Astrocyte (in vitro differentiated cells and primary cell): ENCODE data around the gene RNF223. TPM values are rescaled to one million over a fixed set of nuclear protein-coding genes. Genes with fewer than 3 reads are reported as not detected.

ENCODE experiments used
- DNase-seq: peaks from one replicate; pipeline ENCODE4 v3.0.0-alpha.2; 2010; ENCODE audit warnings: low read depth
- FAIRE-seq: peaks from 2 replicates; lab custom pipeline; 2011; peaks lifted over from hg19 to GRCh38; lab: Jason Lieb, UNC
- H2AFZ ChIP-seq: 2 replicates; pipeline ENCODE4 v1.6.0; 2012; ENCODE audit warnings: low read depth, low read length, inconsistent platforms
- H3K27ac ChIP-seq: 2 replicates; pipeline ENCODE4 v1.5.1; 2011; ENCODE audit warnings: low read depth, low read length, inconsistent platforms
- H3K27me3 ChIP-seq: 2 replicates; pipeline ENCODE4 v1.6.0; 2011; ENCODE audit warnings: low read length, inconsistent platforms; ENCODE audit not compliant: insufficient read depth
- H3K36me3 ChIP-seq: 2 replicates; pipeline ENCODE4 v1.5.1; 2011; ENCODE audit warnings: low read length, inconsistent platforms; ENCODE audit not compliant: insufficient read depth
- H3K4me1 ChIP-seq: 2 replicates; pipeline ENCODE4 v1.5.1; 2011; ENCODE audit warnings: low read length, inconsistent platforms; ENCODE audit not compliant: insufficient read depth
- H3K4me2 ChIP-seq: 2 replicates; pipeline ENCODE4 v1.6.0; 2012; ENCODE audit warnings: low read length, inconsistent platforms
- H3K4me3 ChIP-seq: 2 replicates; pipeline ENCODE4 v1.5.1; 2011; ENCODE audit warnings: low read depth, mild to moderate bottlenecking, low read length, inconsistent platforms; ENCODE audit not compliant: insufficient read depth
- H3K79me2 ChIP-seq: 2 replicates; pipeline ENCODE4 v1.6.0; 2012; ENCODE audit warnings: mild to moderate bottlenecking, low read length, inconsistent platforms; ENCODE audit not compliant: insufficient read depth
- H3K9ac ChIP-seq: 2 replicates; pipeline ENCODE4 v1.6.0; 2012; ENCODE audit warnings: mild to moderate bottlenecking, low read length, inconsistent platforms
- H3K9me3 ChIP-seq: 2 replicates; pipeline ENCODE4 v1.5.1; 2012; ENCODE audit warnings: low read depth, mild to moderate bottlenecking, low read length, inconsistent platforms; ENCODE audit not compliant: insufficient read depth
- H4K20me1 ChIP-seq: 2 replicates; pipeline ENCODE4 v1.6.0; 2012; ENCODE audit warnings: low read length, inconsistent platforms; ENCODE audit not compliant: insufficient read depth
- H3K27ac Mint-ChIP-seq: one replicate; pipeline ENCODE4 v1.8.0; 2021; ENCODE audit warnings: mild to moderate bottlenecking, mixed read lengths; ENCODE audit not compliant: unreplicated experiment
- H3K27me3 Mint-ChIP-seq: one replicate; pipeline ENCODE4 v1.8.0; 2021; ENCODE audit warnings: low read depth, mixed read lengths; ENCODE audit not compliant: unreplicated experiment
- H3K36me3 Mint-ChIP-seq: one replicate; pipeline ENCODE4 v1.8.0; 2021; ENCODE audit warnings: low read depth, mixed read lengths; ENCODE audit not compliant: unreplicated experiment
- H3K4me1 Mint-ChIP-seq: one replicate; pipeline ENCODE4 v1.8.0; 2021; ENCODE audit warnings: low read depth, mixed read lengths; ENCODE audit not compliant: unreplicated experiment
- H3K4me3 Mint-ChIP-seq: one replicate; pipeline ENCODE4 v1.8.0; 2021; ENCODE audit warnings: mild to moderate bottlenecking, moderate library complexity, mixed read lengths; ENCODE audit not compliant: unreplicated experiment
- H3K9me3 Mint-ChIP-seq: one replicate; pipeline ENCODE4 v1.8.0; 2021; ENCODE audit warnings: mild to moderate bottlenecking, mixed read lengths; ENCODE audit not compliant: unreplicated experiment
- CTCF ChIP-seq: IDR thresholded peaks from 2 replicates; pipeline ENCODE4 v1.5.1; 2011; ENCODE audit warnings: low read depth, mild to moderate bottlenecking, inconsistent platforms, low read length, moderate library complexity; ENCODE audit not compliant: insufficient read depth
- EZH2 ChIP-seq: IDR thresholded peaks from 2 replicates; pipeline ENCODE4 v1.6.1; 2012; ENCODE audit warnings: mild to moderate bottlenecking, low read length, inconsistent platforms; ENCODE audit not compliant: insufficient read depth
- total RNA-seq: library from RNA; stranded (reverse); gene quantifications from 2 replicates; pipeline ENCODE4 v1.2.1, GENCODE V29; 2021

RNF223 gene
- total RNA-seq, 1 donor from 2014 or later = 0.18 TPM

GRCh38 chr1:1092149-1092855 lies 18.2 kb upstream of the RNF223 start:
- no peak overlapping the region for H3K4me3 ChIP-seq
- Mint-ChIP-seq H3K36me3 (peaks cover 4% of the 10 kb centered on the region), H3K4me1 (no peaks in the 10 kb centered on the region), H3K9me3 (no peaks in the 10 kb centered on the region), H3K27me3 (no peaks in the 10 kb centered on the region), H3K4me3 (no peak overlapping the region), H3K27ac (no peak overlapping the region)
- FAIRE-seq (no peak), DNase-seq (no peak)
- H3K4me1 ChIP-seq = no peaks in the 10 kb centered on the region
- H3K4me2 ChIP-seq = no peak overlapping the region
- H3K9ac ChIP-seq = no peak overlapping the region
- H3K27me3 ChIP-seq = no peaks in the 10 kb centered on the region
- no peaks in the 10 kb centered on the region for H4K20me1 ChIP-seq
- H3K27ac ChIP-seq = no peak overlapping the region
- H3K9me3 ChIP-seq = no peaks in the 10 kb centered on the region
- TF ChIP-seq CTCF (no peak), EZH2 (no peak)
- no peaks in the 10 kb centered on the region for H3K79me2 ChIP-seq
- H3K36me3 ChIP-seq = no peaks in the 10 kb centered on the region
- H2AFZ ChIP-seq = no peak overlapping the region

- no peak for DNase-seq
- Mint-ChIP-seq H3K27me3 (no peaks in the 10 kb centered on the region), H3K4me1 (no peaks in the 10 kb centered on the region), H3K9me3 (no peaks in the 10 kb centered on the region), H3K36me3 (peaks cover 4% of the 10 kb centered on the region), H3K4me3 (no peak overlapping the region), H3K27ac (no peak overlapping the region)
- no peaks in the 10 kb centered on the region for H3K9me3 ChIP-seq
- no peak for FAIRE-seq
- no peak overlapping the region for H2AFZ ChIP-seq
- H3K4me3 ChIP-seq = no peak overlapping the region
- H3K79me2 ChIP-seq = no peaks in the 10 kb centered on the region
- H4K20me1 ChIP-seq = no peaks in the 10 kb centered on the region
- no peaks in the 10 kb centered on the region for H3K36me3 ChIP-seq
- no peak overlapping the region for H3K4me2 ChIP-seq
- TF ChIP-seq CTCF (no peak), EZH2 (no peak)
- no peaks in the 10 kb centered on the region for H3K27me3 ChIP-seq
- H3K4me1 ChIP-seq = no peaks in the 10 kb centered on the region
- no peak overlapping the region for H3K9ac ChIP-seq
- no peak overlapping the region for H3K27ac ChIP-seq
Measured at GRCh38 chr1:1091344-1092148, 17.4 kb upstream of the RNF223 start.
